B cell (primary cell): Measurements from ENCODE around the gene GRM4. TPM values are rescaled to one million over a fixed set of nuclear protein-coding genes. Genes with fewer than 3 reads are reported as not detected.

Experiments used
- ATAC-seq: fragments of 200-7000 bp; cut with Tn5 transposase; one replicate; pipeline ENCODE4 v1.10.0; 2021; ENCODE audit warnings: low read depth, mild to moderate bottlenecking, moderate number of reproducible peaks, moderate library complexity
- CTCF ChIA-PET: fragments of 350-600 bp; sonication (Branson Sonifier 250); formaldehyde crosslinking; loops from one replicate; lab custom pipeline; 2021; ENCODE audit warnings: antibody characterized with exemption, inconsistent platforms; lab: Charles Lee
- POLR2A ChIA-PET: fragments of 350-600 bp; sonication (Branson Sonifier 250); formaldehyde crosslinking; loops from one replicate; lab custom pipeline; 2021; ENCODE audit warnings: antibody characterized with exemption; lab: Charles Lee
- DNase-seq: peaks from one replicate; pipeline ENCODE4 v3.0.0; 2013
- H2AFZ ChIP-seq: 2 replicates; pipeline ENCODE4 v1.6.1; 2012; ENCODE audit warnings: mild to moderate bottlenecking, low read depth, low read length; ENCODE audit not compliant: insufficient read depth, poor library complexity, severe bottlenecking
- H3K27ac ChIP-seq, 2 donors: 1 replicate in 1 of 2; 2 replicates in 1 of 2; pipeline ENCODE4 v1.5.1; 2012 to 2013; ENCODE audit warnings: low read length in 2 of 2, mild to moderate bottlenecking in 2 of 2, moderate library complexity in 1 of 2
- H3K27me3 ChIP-seq, 4 experiments: fragments of 200-600 bp in 1 of 4; sonication (generic) in 1 of 4; replicated peaks in 1 of 4; 1 replicate in 2 of 4; 2 replicates in 2 of 4; pipeline versions ENCODE4 v1.6.1 to v1.7.0; 2013 to 2016; ENCODE audit warnings: low read length in 3 of 4, mild to moderate bottlenecking in 2 of 4, mixed read lengths in 1 of 4, moderate library complexity in 1 of 4; ENCODE audit not compliant: insufficient read depth in 4 of 4, control insufficient read depth in 3 of 4; ENCODE audit errors: control extremely low read depth in 1 of 4
- H3K36me3 ChIP-seq, 2 experiments: replicated peaks in 1 of 2; 1 replicate in 1 of 2; 2 replicates in 1 of 2; pipeline versions ENCODE4 v1.6.1 to v1.7.1; 2013; ENCODE audit warnings: low read length in 1 of 2; ENCODE audit not compliant: insufficient read depth in 2 of 2, control insufficient read depth in 1 of 2; ENCODE audit errors: control extremely low read depth in 1 of 2, extremely low read depth in 1 of 2
- H3K4me1 ChIP-seq, 2 donors: fragments of 200-600 bp in 1 of 2; sonication (generic) in 1 of 2; 1 replicate in 1 of 2; 2 replicates in 1 of 2; pipeline versions ENCODE4 v1.5.1 to v1.6.1; 2013 to 2017; ENCODE audit warnings: low read length in 2 of 2; ENCODE audit not compliant: control insufficient read depth in 2 of 2, insufficient read depth in 2 of 2
- H3K4me2 ChIP-seq: replicated peaks from 2 replicates; pipeline ENCODE3; 2012; ENCODE audit warnings: mild to moderate bottlenecking, low read depth, low read length; ENCODE audit not compliant: poor library complexity, severe bottlenecking
- H3K4me3 ChIP-seq, 5 experiments: fragments of 200-600 bp in 1 of 5; sonication (generic) in 1 of 5; 1 replicate in 3 of 5; 2 replicates in 2 of 5; pipeline versions ENCODE4 v1.5.1 to v1.7.0; 2011 to 2016; ENCODE audit warnings: low read length in 4 of 5, mild to moderate bottlenecking in 4 of 5, low read depth in 2 of 5, control low read depth in 1 of 5, moderate library complexity in 1 of 5; ENCODE audit not compliant: insufficient read depth in 1 of 5; ENCODE audit errors: control extremely low read depth in 1 of 5, extremely low read depth in 1 of 5
- H3K79me2 ChIP-seq: fragments of 200-600 bp; sonication (generic); one replicate; pipeline ENCODE4 v1.6.0; 2016; ENCODE audit warnings: low read length; ENCODE audit not compliant: control insufficient read depth, insufficient read depth
- H3K9ac ChIP-seq: fragments of 200-600 bp; sonication (generic); 2 replicates; pipeline ENCODE4 v1.6.1; 2017; ENCODE audit warnings: mild to moderate bottlenecking, low read length, moderate library complexity
- H3K9me3 ChIP-seq, 3 donors: one replicate each; pipeline versions ENCODE4 v1.6.1 to v1.7.1; 2013; ENCODE audit warnings: low read length in 2 of 3; ENCODE audit not compliant: control insufficient read depth in 2 of 3, insufficient read depth in 1 of 3; ENCODE audit errors: control extremely low read depth in 1 of 3
- H4K20me1 ChIP-seq: 2 replicates; pipeline ENCODE4 v1.6.0; 2012; ENCODE audit warnings: mild to moderate bottlenecking, low read length; ENCODE audit not compliant: insufficient read depth, control insufficient read depth, poor library complexity, severe bottlenecking
- H3K27ac Mint-ChIP-seq: one replicate; pipeline ENCODE4 v1.8.0; 2021; ENCODE audit warnings: mixed read lengths
- H3K27me3 Mint-ChIP-seq: one replicate; pipeline ENCODE4 v1.8.0; 2021; ENCODE audit warnings: mixed read lengths
- H3K4me1 Mint-ChIP-seq: one replicate; pipeline ENCODE4 v1.8.0; 2021; ENCODE audit warnings: mixed read lengths
- H3K4me3 Mint-ChIP-seq: one replicate; pipeline ENCODE4 v1.8.0; 2021; ENCODE audit warnings: mixed read lengths
- H3K9me3 Mint-ChIP-seq: one replicate; pipeline ENCODE4 v1.8.0; 2022; ENCODE audit warnings: mixed read lengths; ENCODE audit not compliant: insufficient read depth
- CTCF ChIP-seq: fragments of 200-600 bp; IDR thresholded peaks from one replicate; pipeline ENCODE4 v1.8.0; 2022; ENCODE audit warnings: antibody characterized with exemption, mild to moderate bottlenecking
- EZH2 ChIP-seq: IDR thresholded peaks from 2 replicates; pipeline ENCODE4 v1.6.1; 2012; ENCODE audit warnings: borderline replicate concordance, low read depth, mild to moderate bottlenecking, moderate library complexity, low read length; ENCODE audit not compliant: insufficient read depth, poor library complexity, severe bottlenecking
- WGBS: methylation state at CpG from one replicate; pipeline ENCODE4 v1.1.5; 2013; ENCODE audit warnings: missing lambda C conversion rate; ENCODE audit not compliant: insufficient coverage; 5-methylcytosine and 5-hydroxymethylcytosine counted together
- intact Hi-C: fragments of 100-400 bp; cut with micrococcal nuclease; formaldehyde crosslinking; loops from one replicate; pipeline ENCODE4 v1.10.0; 2022
- polyA plus RNA-seq: library from polyadenylated mRNA; depleted of rRNA; stranded (reverse); fragments of >200 nt; gene quantifications from 2 replicates; pipeline ENCODE4 v1.2.3, GENCODE V29; 2012
- total RNA-seq, 2 donors: library from RNA; stranded (reverse); fragments of 120-200 nt in 1 of 2; gene quantifications; 1 replicate in 1 of 2; 2 replicates in 1 of 2; pipeline versions ENCODE4 v1.2.3 to v1.2.4, GENCODE V29; 2013 to 2022

GRM4 gene
- total and polyA plus RNA-seq, 2 donors (not counting 1 experiment from before 2014, with no cell fraction given): 0.04 TPM; not detected in 1

DNA sequence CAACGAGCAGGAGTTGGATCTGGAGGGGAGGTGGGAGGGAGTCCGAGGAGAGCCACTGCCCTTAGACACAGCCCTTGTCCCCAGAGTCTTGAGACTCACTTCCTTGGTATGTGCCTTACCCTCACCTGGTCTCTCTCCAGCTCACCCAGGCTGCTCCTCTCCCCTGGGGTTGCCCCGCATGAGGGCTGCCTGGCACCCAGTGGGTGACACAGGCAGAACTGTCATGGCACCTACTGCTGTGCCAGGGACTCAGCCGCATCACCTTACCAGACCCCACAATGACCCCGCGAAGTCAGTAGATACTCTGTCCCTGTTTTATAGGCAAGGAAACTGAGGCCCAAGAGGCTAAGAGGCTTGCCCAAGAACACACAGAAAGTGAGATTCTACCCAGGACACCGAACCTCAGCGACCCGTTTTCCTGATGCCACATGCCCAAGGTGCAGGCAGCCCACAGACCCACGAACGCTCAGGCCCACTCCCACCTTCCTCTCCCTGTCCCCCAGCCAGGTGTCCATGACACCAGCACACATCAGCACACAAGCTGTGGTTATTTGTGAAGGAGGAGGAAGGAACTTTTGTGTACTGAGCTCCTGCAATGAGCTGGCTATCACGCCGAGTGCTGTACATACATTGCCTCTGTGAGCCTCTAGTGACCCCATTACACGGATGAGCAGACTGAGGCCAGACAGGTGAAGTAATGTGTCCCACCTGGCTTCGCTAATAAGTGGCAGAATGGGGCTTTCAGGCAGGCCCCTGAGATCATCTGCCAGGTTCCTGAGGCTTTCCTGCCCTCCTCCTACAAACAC, 168.1 kb downstream of the GRM4 start:
- 86% methylated on average over 10 of the region's 15 CpGs for WGBS
- Mint-ChIP-seq H3K9me3 (no peaks in the 10 kb centered on the region), H3K4me3 (no peak overlapping the region), H3K27me3 (peaks cover 25% of the 10 kb centered on the region), H3K27ac (no peak overlapping the region), H3K4me1 (no peaks in the 10 kb centered on the region)
- TF ChIP-seq EZH2: no peak
- no peak for TF ChIP-seq CTCF
- Histone ChIP-seq H3K36me3 (no peaks in the 10 kb centered on the region), H2AFZ (no peak overlapping the region), H4K20me1 (no peaks in the 10 kb centered on the region), H3K9me3 (peaks cover 0 to 6% (median 0%) of the 10 kb centered on the region in 3 donors), H3K4me1 (no peaks in the 10 kb centered on the region), H3K27ac (no peak overlapping the region), H3K27me3 (peaks cover 0 to 36% (median 2%) of the 10 kb centered on the region in 4 experiments), H3K79me2 (no peaks in the 10 kb centered on the region), H3K9ac (no peak overlapping the region), H3K4me2 (no peak overlapping the region), H3K4me3 (no peak overlapping the region)
- intact Hi-C loops: no loop called here
- CTCF ChIA-PET: no interaction called here
- ATAC-seq (no peak), DNase-seq (no peak)
- POLR2A ChIA-PET: no interaction called here
